ENCODE data around the gene HLA-DRB1.
"Not testable (repeated sequence)": the region's sequence is repeated elsewhere in the genome, so short reads cannot be mapped to it uniquely, and the experiment has no call there.

HLA-DRB1 gene

DNA sequence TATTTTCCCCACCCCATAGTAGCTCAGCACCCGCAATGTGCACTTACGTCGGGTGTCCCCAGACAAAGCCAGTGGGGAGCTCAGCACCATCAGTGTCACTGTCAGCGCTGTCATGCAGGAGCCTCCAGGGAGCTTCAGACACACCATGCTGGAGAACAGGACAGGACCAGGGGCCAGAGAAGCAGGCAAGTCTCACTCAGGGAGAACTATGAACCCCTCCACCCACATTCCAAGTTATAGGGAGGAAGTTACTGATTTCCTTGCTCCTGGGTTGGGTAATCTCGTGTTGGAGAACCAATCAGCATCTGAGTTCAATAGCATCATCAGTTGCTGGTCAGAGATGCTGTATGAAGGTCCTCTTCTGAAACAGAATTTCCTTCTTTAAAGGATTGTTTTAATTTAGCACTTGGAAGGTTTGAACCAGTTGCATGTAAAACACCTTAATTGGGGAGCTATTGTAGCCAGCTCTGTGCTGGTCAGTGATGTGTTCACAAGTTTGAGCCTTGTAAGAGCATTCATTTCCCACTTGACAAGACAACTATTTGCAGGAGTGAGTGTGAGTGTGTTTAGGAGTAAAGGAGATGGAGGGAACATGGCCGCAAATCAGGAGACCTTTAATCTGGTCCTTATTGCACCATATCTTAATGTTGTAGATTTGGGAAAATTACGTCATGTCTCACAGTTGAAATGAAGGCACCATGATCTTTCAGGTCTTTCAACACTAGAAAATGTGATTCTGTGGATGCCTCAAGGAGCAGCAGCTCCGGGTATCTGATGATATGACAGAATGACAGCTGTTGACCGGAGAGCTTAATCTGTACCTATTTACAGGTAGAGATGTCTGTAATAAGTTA, at the start of gene HLA-DRB1:
Gene HLA-DRB1 (minus strand): TSS at position 253 of the 854 bp plus-strand sequence. CDS start 106 bp downstream, at position 147.
- no peak for DNase-seq

DNA sequence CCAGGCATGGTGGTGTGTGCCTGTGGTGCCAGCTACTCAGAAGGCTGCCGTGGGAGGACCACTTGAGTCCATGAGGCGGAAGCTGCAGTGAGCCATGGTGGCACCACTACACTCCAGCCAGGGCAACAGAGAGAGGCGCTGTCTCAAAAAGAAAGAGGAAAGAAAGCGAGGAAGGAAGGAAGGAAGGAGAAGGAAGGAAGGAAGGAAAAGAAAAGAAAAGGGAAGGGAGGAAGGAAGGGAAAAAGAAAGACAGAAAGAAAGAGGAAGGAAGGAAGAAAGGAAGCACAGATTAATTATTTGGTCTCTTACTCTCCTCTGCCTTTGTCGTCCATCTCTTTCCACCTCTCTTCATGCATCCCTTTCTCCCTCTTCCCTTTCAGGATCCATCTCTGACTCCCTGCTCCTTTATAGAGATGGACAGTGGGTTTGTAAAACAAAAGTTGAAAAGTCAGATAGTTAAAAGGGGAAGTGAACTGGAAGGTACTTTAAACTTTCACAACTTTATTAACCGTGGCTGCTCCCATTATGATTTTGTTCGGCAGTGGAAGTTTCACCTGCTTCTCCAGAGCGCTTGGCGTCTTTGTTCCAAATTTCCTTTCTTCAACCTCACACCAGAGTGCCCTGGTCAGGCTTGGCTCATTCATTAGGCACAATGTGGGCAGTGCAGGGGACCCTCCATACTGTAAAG, 49.0 kb upstream of the HLA-DRB1 start:
- DNase-seq, result no peak

DNA sequence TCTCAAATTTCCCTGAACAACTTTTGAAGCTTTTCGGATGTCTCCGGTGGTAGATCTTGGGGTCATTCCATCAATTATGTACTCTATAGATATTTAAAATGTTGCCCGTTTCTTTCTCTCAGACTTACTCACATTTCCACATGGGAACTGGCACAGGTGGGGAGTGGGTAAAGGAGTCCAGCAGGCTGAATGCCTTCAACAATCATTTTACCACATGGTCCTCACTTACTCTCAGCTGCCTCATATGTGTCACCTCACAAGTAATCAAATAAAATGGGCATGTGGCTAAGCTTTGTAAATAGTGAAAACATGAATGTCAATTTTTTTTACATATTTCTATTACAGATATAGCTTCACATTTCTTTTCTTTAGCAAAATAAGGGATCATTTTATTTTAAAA, 48.2 kb upstream of the HLA-DRB1 start:
- no peak for DNase-seq

DNA sequence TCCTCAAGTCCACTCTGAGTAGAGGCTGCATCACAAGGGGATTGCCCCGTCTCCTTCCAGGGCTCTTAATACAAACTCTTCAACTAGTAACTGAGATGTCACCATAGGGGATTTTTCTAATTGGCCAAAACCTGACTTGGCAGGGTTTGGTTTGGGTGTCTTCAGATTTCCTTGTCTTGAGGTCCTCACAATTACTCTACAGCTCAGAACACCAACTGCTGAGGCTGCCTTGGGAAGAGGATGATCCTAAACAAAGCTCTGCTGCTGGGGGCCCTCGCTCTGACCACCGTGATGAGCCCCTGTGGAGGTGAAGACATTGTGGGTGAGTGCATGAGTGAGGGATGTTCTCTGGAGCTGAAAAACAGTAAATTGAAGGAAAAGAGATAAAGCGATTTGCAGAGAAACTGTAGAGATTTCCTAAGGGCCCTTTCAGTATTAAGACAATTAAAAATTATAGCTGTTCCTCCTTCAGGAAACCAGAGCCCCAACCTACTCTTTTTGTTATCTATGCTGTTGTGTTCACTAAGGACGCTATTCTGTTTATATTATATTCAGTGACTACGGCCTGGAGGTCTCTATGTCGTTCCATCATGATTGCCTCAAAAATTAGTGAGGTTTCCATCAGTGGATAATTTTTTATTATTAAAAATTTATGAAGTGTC, 47.7 kb upstream of the HLA-DRB1 start, which contains the start of gene HLA-DQA1:
Gene HLA-DQA1 (plus strand): TSS at position 188 of the 662 bp plus-strand sequence. CDS start 53 bp downstream, at position 241.
- no peak for DNase-seq

DNA sequence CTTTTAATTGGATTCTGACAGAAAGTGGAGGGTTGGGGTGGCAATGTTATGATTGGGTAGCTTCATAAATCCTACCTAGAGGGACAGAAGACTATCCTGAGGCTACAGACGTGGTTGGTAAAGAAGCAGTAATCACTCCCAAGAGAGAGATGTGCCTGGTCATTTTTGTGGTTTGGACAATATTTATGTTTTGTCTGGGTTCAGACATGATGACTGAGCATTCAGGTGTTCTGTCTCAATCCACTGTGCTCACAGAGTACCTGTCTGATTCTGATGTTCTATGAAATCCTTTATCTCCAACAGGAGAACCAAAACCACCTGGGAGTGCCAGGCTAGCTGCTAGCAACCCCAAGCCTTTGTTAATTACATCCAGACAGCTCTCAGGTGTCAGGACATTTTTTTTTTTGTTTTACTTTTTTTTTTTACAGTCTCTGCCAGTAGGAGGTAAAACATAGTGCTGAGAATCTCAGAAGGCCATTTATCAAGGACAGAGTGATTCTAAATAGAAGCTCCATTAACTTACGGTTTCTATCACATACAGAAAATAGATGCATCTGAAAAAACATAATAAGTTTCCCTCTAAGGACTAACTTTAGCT, 46.0 kb upstream of the HLA-DRB1 start:
- no peak for DNase-seq

DNA sequence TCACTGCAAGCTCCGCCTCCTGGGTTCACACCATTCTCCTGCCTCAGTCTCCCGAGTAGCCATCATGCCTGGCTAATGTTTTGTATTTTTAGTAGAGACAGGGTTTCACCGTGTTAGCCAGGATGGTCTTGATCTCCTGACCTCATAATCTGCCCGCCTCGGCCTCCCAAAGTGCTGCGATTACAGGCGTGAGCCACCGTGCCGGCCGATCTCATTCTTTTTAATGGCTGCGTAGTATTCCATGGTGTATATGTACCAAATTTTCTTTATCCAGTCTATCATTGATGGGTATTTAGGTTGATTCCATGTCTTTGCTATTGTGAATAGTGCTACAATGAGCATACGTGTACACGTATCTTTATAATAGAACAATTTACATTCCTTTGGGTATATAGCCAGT, 40.1 kb upstream of the HLA-DRB1 start:
- not testable (repeated sequence) for DNase-seq

DNA sequence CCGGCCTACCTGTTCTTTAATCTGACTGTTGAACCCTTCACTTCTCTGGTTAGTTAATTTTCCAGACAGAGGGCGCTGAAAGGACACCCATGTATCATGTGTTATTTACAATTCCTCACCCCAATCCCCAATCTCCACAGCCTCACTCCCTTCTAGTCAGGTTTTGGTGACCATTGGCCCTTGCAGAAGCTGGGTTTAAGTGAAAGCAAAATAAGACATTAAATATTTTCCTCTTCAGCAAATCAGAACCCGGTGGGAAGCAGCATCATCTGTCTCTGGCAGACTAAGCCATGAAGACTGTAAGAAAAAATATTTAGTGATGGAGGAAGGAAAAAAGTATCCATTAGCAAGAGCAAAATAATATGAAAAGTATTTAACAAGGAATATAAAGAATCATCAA, 38.2 kb upstream of the HLA-DRB1 start:
- no peak for DNase-seq

DNA sequence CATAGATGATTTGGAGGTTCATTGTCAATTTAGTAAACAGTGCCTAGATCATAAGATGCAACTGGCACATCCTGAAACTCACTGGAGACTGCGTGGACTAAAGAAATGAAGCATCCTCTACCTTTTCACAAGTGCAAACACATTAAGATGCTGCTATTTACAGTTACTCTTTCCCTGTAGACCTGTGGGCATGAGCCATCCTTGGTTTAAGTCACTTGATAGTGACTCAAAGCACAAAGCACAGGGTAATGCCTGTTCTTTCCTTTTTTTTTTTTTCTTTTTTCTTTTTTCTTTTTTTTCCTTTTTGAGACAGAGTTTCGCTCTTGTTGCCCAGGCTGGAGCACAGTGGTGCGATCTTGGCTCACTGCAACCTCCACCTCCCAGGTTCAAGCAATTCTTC, 37.6 kb upstream of the HLA-DRB1 start:
- DNase-seq, result no peak

DNA sequence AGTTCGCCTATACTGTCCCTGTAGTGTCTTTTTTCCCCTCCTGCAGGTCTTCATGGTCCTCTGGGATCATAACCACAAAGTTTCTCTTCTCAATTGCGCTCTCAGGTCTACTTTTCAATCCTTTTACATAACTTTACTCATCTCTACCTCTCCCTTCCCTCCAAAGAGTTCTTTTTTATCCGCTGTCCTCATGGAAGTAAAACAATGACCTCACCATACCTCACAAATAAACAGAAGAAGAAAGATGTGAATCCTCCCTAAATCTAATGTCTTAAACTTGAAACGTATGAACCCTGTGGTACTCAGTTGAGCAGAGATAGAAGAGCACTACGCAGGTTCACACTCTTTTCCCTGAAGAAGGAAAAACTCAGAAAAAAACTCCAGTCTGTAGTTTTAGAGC, 35.5 kb upstream of the HLA-DRB1 start:
- DNase-seq, result no peak

DNA sequence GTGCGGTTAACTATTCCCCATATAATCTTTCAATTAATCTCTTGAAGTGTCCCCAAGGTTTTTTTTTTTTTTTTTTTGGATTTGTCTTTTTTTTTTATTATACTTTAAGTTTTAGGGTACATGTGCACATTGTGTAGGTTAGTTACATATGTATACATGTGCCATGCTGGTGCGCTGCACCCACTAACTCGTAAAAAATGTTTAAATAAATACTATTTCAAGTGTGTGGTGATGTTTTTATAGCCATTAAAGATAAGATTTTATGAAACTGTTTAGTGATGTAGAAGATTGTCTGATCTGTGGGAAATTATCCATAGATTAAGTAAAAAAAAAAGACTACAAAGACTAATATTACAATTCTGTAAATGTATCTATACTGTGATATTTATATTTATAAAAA, 34.9 kb upstream of the HLA-DRB1 start:
- DNase-seq, result no peak

DNA sequence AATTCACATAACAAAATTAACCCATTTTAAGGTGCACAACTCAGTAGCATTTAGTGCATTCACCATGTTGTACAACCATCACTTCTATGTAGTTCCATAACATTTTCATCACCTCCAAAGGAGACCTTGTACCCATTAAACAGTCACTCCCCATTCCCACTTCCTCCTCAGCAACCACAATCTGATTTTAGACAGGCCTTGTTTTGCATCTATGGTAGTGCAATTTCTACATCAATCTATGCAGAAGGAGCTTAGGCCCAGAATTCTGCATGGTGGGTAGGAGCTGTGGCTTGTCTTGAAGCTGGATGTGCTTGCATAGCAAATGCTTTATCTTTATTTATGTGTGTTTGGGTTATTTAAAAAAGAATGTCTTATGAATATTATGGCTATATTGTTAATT, 34.0 kb upstream of the HLA-DRB1 start:
- DNase-seq, result no peak

DNA sequence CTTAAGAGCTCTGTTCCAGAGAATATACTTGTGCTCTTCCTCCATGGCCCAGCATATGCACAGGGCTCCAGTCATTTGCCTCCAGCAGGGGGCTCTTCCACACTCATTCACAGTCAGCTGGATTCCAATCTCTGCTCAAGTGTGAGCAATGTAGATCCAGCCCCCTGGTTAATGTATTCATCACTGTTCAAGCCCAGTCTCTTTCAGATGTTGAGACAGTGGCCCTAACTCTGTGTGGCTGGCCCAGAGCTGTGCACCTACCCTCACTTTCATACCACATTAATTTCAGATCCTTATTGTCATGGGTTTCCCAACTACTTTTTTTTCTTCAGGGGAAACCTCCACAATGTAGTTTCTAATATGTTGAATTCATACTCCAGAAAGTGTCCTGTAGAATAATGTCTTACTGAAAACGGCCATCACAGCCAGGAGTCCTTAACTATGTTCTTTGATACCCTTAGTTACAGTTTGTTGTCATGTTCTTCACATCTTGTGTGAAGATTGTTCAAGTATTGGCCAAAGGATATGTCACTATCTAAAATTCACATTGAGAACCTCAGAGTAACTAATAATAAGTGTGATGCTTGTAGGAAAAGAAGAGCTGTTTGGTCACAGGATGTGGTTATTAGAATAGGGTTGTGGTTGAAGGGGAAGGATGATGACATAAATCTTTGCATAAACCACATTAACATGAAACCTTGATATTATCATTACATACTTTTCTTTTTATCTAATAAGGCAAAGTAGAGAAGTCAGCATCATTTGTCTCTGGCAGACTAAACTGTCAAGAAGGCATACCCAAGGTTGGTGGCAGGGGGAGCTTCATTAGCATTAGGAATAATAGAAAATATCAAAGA, 33.1 kb upstream of the HLA-DRB1 start:
- no peak for DNase-seq

DNA sequence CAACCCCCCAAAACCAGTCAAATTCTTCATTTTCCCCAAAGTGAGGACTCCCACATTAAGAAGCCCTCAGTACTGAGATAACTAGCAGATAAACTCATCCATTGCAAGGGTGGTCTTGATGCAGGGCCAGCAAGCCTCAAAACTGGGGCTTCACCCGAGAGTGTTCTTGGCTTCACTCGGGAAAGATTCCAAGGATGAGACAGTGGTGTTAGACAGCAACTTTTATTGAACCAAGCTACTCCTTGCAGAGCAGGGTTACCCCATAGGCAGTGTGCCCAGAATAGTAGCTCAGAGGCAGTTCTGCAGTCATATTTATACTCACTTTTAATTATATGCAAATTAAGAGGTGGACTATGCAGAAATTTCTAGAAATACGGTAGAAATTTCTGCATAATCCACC, 31.7 kb upstream of the HLA-DRB1 start:
- no peak for DNase-seq

DNA sequence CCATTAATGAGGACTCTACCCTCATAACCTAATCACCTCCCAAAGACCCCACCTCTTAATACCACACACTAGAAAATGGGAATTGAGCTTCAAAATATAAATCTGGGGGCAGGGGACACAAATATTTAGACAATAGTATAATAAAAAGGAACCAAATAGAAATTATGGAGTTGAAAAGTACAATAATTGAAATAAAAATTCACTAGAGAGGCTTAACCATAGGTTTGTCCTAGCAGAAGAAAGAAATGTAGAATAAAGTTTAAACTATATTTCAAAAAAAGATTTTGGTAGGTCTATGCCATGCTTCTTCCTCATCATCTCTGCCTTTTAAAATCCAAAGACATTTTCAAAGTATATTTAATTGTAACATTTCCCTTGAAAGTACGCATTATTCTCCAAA, 28.1 kb upstream of the HLA-DRB1 start:
- no peak for DNase-seq

DNA sequence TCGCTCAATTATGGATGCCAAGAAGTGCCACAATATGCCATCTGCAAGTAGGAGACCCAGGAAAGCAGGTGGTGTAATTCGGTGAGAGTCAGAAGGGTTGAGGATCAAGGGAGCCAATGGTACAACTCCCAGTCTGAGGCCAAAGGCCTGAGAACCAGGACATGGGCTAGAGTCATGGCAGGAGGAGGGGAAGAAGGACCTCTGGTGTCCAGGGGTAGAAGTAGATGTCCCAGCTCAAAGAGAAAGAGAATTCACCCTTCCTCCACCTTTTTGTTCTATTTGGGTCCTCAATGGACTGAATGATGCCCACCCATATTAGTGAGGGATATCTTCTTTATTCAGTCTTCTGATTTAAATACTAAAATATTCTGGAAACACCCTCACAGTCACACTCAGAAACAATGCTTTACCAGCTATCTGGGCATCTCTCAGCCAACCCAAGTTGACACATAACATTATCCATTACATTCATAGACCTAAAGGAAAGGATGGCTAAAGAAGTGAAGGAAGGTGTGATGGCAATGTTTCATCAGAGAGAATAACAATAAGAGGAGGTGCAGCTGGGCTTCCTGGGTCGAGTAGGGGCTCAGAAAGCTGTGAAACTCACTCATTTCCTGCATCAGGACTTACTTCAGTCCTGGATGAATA, 26.4 kb upstream of the HLA-DRB1 start:
- no peak for DNase-seq

DNA sequence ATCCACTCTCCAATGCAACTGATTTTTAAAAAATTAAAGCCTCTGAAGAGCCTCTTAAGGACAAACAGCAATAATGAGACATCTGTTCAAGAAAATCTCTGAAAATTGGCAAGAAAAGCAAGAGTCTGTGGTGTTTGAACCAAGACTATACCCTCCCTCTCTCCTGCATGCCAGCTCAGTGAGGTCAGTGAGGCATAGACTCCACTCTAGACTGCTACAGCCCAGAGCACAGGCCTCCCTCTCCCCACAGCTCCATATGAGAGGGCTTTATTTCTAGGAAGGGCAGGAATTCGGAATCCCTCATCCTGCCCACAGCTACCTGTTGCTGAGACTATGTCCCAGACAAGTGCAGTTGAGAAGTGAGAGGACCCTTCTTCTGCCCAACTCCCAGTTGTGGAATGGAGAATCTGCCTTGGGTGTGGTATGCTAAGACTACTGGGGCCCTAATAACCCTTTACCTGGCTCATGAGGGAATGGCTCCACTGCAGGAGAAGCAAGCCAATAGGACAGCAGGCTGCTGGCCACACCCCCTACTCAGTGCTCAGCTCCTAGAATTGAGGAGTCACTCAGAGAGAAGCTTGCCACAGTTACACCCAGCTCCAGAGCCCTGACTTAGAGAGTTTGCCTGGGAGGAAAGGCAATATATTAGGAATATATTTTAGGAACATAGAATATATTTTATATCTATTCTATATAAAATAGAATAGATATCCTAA, 24.9 kb upstream of the HLA-DRB1 start:
- DNase-seq, result no peak

DNA sequence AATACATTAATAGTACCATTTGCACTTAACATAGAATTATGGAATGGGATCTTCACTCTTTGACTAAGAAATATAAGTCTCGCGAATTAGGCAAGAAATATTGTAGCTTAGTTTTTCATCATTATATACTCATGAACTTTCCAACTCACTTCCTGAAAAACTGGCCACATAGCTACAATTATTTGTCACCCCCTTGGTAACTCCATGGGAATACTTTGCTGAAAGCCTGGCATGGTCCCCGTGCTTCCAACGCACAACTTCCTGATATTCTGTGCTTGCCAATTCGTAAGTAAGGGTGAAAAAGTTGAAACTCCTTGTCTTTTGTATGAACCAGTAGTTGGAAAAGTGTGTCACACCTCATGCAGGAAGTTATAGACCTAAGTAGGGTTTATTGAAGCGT, 23.8 kb upstream of the HLA-DRB1 start:
- no peak for DNase-seq

DNA sequence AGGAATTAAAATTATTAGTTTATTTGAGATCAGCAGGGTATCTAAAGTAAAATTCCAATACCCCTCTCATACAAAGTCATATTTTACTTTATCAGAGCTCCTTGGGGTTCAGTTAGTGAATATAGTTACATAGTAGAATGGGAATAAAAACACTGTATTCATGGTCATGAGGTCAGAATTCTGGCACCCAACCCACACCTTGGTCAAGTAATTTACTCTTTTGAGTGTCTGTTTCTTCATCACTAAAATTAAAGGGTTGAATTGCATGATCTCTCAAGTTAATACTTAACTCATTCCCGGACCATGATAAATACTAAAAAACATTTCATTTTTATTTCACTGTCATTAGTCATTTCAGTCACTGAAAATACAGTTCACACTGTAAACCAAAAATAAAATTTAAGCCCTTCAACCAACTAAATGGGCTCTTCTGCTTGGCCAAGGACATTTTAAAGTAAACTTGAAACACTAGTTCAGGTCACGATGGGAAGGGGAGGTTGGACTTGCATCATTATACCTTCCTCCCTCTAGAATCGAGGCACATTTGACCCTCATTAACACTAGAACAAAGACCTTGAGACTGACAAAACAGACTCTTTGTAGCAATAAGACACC, 21.1 kb upstream of the HLA-DRB1 start:
- no peak for DNase-seq

DNA sequence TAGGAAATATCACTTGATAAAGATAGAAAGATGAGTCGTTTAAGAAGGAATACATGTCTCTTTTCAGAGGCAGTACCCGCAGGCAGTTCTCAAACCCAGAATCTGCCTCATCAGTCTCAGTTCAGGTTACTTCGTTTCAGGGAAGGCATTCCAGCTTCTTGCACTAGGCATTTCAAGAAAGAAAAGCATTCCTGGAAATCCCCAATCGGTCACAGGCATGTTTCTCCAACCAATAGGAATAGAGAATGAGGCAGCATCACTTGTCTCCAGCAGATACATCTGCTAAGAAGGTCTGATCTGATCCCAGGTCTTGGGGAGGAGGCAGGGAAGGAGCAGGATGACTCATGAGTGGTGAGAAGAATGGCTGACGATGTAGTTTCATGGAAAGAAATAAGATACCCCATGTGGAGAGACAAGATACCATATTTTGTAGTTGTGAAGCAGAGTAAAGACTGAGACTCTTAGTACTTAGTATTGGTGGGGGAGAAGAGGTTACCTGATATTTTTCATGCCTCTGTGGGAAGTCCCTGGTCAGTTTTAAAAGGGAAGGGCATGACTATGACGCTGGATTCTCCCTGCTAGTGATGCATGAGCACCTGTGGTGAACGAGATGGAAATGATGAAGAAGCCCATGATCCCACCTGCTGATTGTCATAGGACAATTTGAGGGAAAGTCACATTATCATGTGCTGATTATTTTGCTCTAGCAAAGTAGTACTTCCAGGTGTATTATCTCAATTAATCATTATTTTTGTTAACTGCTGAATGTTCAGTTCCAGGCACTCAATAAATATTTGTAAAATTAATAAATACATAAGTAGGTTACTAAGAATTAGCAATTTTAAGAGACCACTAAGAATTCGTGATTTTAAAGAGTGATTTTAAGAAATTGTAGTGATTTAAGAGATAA, 20.3 kb upstream of the HLA-DRB1 start:
- no peak for DNase-seq

DNA sequence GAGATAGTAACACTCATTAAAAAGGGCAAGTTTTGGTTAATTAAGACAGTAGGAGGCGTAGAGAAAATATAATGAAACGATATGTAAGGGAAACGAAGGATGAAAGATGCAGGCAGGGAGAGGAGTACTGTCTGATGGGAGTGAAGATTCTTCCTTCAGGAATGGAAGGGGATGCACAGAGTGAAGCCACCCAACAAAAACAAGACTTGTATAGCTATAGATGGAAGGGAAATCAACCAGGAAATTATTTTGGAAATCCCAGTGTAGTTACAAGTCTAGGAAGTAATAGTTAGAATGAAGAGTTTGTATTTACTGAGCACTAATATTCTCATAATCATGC, 19.7 kb upstream of the HLA-DRB1 start:
- DNase-seq, result no peak

Measured in NCI-H1092 (cell line).